Breast epithelium (tissue), 4 donors: ENCODE data around the gene EIF4G1. TPM values are rescaled to one million over a fixed set of nuclear protein-coding genes. Genes with fewer than 3 reads are reported as not detected.
A peak's percentile ranks its signal among the peaks of the same experiment; 100 is the strongest.

Experiments
- DNase-seq, 2 donors: peaks; one replicate each; pipeline ENCODE4 v3.0.0-alpha.2; 2019; ENCODE audit warnings: low spot score in 2 of 2
- H3K27ac ChIP-seq, 2 donors: fragments of 200-600 bp; sonication (generic) in 1 of 2; one replicate each; pipeline ENCODE4 v1.5.1; 2016 to 2019; ENCODE audit warnings: mild to moderate bottlenecking in 1 of 2
- H3K27me3 ChIP-seq, 2 donors: fragments of 200-600 bp; sonication (generic) in 1 of 2; one replicate each; pipeline versions ENCODE4 v1.5.1 to v1.6.0; 2017 to 2019; ENCODE audit warnings: control low read depth in 1 of 2, mild to moderate bottlenecking in 1 of 2
- H3K36me3 ChIP-seq: fragments of 200-600 bp; one replicate; pipeline ENCODE4 v1.5.1; 2019
- H3K4me1 ChIP-seq, 2 donors: fragments of 200-600 bp; sonication (generic); one replicate each; pipeline ENCODE4 v1.5.1; 2016 to 2019; ENCODE audit warnings: control low read depth in 1 of 2
- H3K4me3 ChIP-seq, 3 donors: fragments of 200-600 bp; sonication (generic); 1 replicate in 2 of 3; 2 replicates in 1 of 3; pipeline ENCODE4 v1.5.1; 2016 to 2019; ENCODE audit warnings: mild to moderate bottlenecking in 3 of 3, moderate library complexity in 2 of 3
- H3K9me3 ChIP-seq, 2 donors: fragments of 200-600 bp; sonication (generic) in 1 of 2; one replicate each; pipeline ENCODE4 v1.5.1; 2016 to 2019; ENCODE audit warnings: control low read depth in 1 of 2
- POLR2A ChIP-seq: fragments of 450-650 bp; IDR thresholded peaks from one replicate; pipeline ENCODE4 v1.6.1; 2016; ENCODE audit warnings: antibody characterized with exemption, mild to moderate bottlenecking, moderate library complexity
- POLR2AphosphoS5 ChIP-seq, 3 donors: sonication (generic); formaldehyde crosslinking; IDR thresholded peaks; one replicate each; pipeline ENCODE4 v1.6.1; 2017; ENCODE audit warnings: antibody characterized with exemption in 3 of 3
- intact Hi-C: fragments of 100-400 bp; cut with DNase I; formaldehyde crosslinking; loops from one replicate; pipeline ENCODE4 v1.15.1; 2023; ENCODE audit warnings: low total_unique reads
- total RNA-seq, 3 donors: library from RNA; depleted of rRNA; stranded (reverse); fragments of >200 nt; gene quantifications; one replicate each; pipeline ENCODE4 v1.1.0, GENCODE V29; 2016
- TF ChIP-seq, protein P1 (sequence below), 3 donors: fragments of 450-650 bp; IDR thresholded peaks; one replicate each; pipeline ENCODE4 v1.5.1; 2016 to 2017; ENCODE audit warnings: antibody characterized with exemption in 3 of 3, mild to moderate bottlenecking in 3 of 3, moderate library complexity in 3 of 3

Gene EIF4G1
- total RNA-seq, 3 donors from 2014 or later: 168 to 202 (median 196) TPM

- Histone ChIP-seq H3K4me1 (peaks cover 6 to 26% of the 10 kb centered on the region in 2 donors), H3K27ac (peak overlapping the region; percentile 92 to 96), H3K9me3 (no peaks in the 10 kb centered on the region), H3K4me3 (no peak overlapping the region), H3K36me3 (peaks cover 26% of the 10 kb centered on the region), H3K27me3 (no peaks in the 10 kb centered on the region)
- TF ChIP-seq POLR2A (no peak), POLR2AphosphoS5 (IDR thresholded peaks at IDR 0.05) (no peak)
- TF ChIP-seq, protein P1, sequence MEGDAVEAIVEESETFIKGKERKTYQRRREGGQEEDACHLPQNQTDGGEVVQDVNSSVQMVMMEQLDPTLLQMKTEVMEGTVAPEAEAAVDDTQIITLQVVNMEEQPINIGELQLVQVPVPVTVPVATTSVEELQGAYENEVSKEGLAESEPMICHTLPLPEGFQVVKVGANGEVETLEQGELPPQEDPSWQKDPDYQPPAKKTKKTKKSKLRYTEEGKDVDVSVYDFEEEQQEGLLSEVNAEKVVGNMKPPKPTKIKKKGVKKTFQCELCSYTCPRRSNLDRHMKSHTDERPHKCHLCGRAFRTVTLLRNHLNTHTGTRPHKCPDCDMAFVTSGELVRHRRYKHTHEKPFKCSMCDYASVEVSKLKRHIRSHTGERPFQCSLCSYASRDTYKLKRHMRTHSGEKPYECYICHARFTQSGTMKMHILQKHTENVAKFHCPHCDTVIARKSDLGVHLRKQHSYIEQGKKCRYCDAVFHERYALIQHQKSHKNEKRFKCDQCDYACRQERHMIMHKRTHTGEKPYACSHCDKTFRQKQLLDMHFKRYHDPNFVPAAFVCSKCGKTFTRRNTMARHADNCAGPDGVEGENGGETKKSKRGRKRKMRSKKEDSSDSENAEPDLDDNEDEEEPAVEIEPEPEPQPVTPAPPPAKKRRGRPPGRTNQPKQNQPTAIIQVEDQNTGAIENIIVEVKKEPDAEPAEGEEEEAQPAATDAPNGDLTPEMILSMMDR (IDR thresholded peaks at IDR 0.05): no peak
- DNase-seq: no peak
- intact Hi-C loops: no loop called here
These were observed 7.3 kb downstream of the EIF4G1 start for GRCh38 chr3:184321666-184322065.

GRCh38 chr3:184322731-184323487 is 8.5 kb downstream of the EIF4G1 start:
- H3K9me3 ChIP-seq: no peaks in the 10 kb centered on the region
- H3K27ac ChIP-seq: peak overlapping the region; percentile 21 to 41
- TF ChIP-seq POLR2AphosphoS5 (IDR thresholded peaks at IDR 0.05): peak in 1 of 3 donors; percentile 23
- TF ChIP-seq, protein P1 (IDR thresholded peaks at IDR 0.05): no peak
- H3K4me1 ChIP-seq: peaks cover 6 to 14% of the 10 kb centered on the region in 2 donors
- H3K27me3 ChIP-seq: no peaks in the 10 kb centered on the region
- H3K36me3 ChIP-seq: peaks cover 39% of the 10 kb centered on the region
- intact Hi-C loops: no loop called here
- DNase-seq: no peak
- no peak overlapping the region for H3K4me3 ChIP-seq

- no peak overlapping the region for H3K4me3 ChIP-seq
- peaks cover 45% of the 10 kb centered on the region for H3K36me3 ChIP-seq
- no peak for DNase-seq
- no peaks in the 10 kb centered on the region for H3K27me3 ChIP-seq
- no peaks in the 10 kb centered on the region for H3K9me3 ChIP-seq
- H3K27ac ChIP-seq: peak overlapping the region in 1 of 2 donors; percentile 21
- peaks cover 6 to 7% of the 10 kb centered on the region in 2 donors for H3K4me1 ChIP-seq
- TF ChIP-seq POLR2A (no peak), POLR2AphosphoS5 (IDR thresholded peaks at IDR 0.05) (no peak)
- TF ChIP-seq, protein P1 (IDR thresholded peaks at IDR 0.05): no peak
- intact Hi-C loops: no loop called here
These were observed 9.3 kb downstream of the EIF4G1 start for GRCh38 chr3:184323696-184324095.

GRCh38 chr3:184325269-184325668 is 10.9 kb downstream of the EIF4G1 start:
- no peak for DNase-seq
- H3K27ac ChIP-seq: no peak overlapping the region
- no peaks in the 10 kb centered on the region for H3K9me3 ChIP-seq
- no peaks in the 10 kb centered on the region for H3K27me3 ChIP-seq
- H3K4me1 ChIP-seq: peaks cover 1 to 3% of the 10 kb centered on the region in 2 donors
- TF ChIP-seq, protein P1 (IDR thresholded peaks at IDR 0.05): no peak
- H3K4me3 ChIP-seq: no peak overlapping the region
- intact Hi-C loops: no loop called here
- H3K36me3 ChIP-seq: peaks cover 50% of the 10 kb centered on the region

- Histone ChIP-seq H3K4me1 (no peaks in the 10 kb centered on the region), H3K9me3 (no peaks in the 10 kb centered on the region), H3K27me3 (no peaks in the 10 kb centered on the region), H3K4me3 (no peak overlapping the region), H3K27ac (no peak overlapping the region), H3K36me3 (peaks cover 50% of the 10 kb centered on the region)
- TF ChIP-seq POLR2AphosphoS5 (IDR thresholded peaks at IDR 0.05) (no peak), POLR2A (no peak)
- TF ChIP-seq, protein P1 (IDR thresholded peaks at IDR 0.05): no peak
- DNase-seq: no peak
- intact Hi-C loops: no loop called here
These were observed 11.4 kb downstream of the EIF4G1 start for GRCh38 chr3:184325715-184326369.
